HG02943 (cell line): Measurements from ENCODE around the gene CCDC121.
"Not testable (repeated sequence)": the region's sequence is repeated elsewhere in the genome, so short reads cannot be mapped to it uniquely, and the experiment has no call there.

Experiments
- ATAC-seq: cut with Tn5 transposase; IDR thresholded peaks from one replicate; pipeline ENCODE4 v1.9.1; 2021; ENCODE audit warnings: mild to moderate bottlenecking, low read depth, moderate library complexity; ENCODE audit not compliant: unreplicated experiment

Gene CCDC121

DNA sequence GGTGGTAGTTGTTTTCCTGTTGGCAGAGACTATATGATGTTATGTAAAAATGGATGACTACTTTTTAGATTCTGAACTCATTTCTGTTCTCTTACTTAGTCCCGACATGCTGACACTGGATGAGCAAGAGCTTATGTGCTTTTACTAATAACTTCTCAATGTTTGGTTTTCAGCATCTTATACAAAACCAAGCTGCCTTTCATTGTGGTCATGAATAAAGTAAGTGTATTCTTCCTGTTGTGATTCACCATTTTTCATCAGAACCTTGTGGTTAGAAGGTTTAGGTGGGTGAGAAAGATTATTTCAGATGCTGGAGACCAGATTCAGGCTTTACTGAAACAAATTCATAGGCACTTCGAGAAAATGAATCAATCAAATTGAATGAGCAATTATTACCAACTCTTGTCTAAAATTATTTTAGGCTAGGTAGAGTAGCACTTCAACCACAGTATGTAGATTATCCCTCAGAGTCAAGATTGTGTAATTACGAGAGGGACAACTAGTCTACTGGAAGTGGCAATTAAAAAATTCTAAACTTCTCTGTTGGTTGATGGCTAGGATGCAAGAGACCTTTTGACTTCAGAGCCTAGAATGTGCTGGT is 9.3 kb upstream of the CCDC121 start:
- no peak for ATAC-seq

DNA sequence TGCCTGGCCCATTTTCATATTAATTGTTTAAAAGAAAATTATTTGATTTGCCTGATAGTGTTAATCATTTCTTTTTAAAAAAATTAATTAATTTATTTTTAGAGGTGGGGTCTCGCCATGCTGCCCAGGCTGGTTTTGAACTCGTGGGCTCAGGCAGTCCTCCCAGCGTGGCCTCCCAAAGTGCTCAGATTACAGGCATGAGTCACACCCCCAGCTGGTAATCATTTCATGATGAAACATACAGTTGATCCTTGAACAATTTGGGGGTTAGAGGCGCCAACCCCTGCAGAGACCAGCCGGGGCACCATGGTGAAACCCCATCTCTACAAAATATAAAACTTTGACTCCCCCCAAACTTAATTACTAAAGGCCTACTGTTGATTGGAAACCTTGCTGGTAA is 8.0 kb upstream of the CCDC121 start:
- ATAC-seq, result no peak

DNA sequence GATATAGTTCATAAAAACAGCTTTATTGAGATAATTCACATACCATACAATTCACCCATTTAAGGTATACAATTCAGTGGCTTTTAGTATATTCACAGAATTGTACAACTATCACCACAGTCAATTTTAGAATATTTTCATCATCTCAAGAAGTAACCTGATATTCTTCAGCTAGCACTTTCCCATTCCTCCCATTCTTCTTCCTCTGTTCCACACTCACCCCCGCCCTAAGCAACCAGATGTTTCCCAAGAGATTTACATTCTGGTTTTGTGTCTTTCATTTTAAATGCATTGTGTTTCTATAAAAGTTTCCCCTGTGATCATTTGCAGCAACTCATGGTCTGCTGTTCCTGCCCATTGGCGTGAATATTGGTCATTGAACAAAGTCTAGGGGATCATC is 5.5 kb upstream of the CCDC121 start:
- ATAC-seq, result no peak

DNA sequence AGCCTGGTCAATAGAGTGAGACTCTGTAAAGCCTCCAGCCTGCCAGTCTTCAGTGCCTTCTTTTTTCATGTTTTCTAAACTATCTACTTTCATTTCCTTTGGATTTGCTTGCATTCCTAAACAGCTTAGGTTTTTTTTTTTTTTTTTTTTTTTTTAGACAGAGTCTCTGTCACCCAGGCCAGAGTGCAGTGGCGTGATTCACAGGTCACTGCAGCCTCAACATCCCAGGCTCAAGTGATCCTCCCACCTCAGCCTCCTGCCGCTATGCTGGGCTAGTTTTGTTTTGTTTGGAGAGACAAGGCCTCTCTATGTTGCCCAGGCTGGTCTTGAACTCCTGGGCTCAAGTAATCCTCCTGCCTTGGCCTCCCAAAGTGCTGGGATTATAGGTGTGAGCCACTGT is 1.4 kb upstream of the CCDC121 start:
- ATAC-seq, result not testable (repeated sequence)

DNA sequence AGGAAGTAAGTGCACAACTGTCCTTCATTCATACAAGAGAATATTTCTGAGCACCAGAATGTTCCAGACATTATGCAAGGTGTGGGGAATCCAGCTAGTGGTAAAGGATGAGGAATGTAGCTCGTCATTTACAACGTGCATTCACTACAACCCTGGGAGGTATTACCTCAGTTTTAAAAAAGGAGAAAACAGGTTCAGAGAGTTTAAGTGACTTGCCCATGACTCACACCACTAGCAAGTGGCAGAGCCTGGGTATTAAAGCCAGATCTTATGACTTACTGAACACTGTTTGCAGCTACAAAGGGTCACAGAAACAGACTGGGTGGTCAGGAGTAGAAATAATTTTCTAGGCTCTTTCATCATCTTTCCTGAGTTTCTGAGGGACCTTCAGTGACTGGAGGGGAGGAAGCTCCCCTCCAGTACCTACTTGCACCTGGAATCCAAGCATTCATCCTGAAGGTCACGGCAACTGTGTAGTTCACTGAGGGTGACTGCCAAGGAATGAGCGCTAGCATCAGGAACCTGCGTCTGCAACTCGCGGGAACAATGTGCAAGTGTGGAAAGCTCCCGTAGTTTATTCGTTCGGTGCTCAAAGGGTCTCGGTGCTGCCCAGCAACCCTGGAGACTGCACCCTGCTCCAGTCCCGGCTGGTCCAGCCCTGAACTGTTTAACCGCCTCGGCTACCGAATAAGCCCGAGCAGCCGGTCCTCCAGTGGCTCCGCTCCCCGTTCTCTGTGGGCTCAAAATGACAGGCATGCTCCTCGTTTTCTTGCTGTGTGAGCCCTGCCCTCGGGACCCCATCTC is 647 bp downstream of the CCDC121 start:
- peak; percentile 30 for ATAC-seq

DNA sequence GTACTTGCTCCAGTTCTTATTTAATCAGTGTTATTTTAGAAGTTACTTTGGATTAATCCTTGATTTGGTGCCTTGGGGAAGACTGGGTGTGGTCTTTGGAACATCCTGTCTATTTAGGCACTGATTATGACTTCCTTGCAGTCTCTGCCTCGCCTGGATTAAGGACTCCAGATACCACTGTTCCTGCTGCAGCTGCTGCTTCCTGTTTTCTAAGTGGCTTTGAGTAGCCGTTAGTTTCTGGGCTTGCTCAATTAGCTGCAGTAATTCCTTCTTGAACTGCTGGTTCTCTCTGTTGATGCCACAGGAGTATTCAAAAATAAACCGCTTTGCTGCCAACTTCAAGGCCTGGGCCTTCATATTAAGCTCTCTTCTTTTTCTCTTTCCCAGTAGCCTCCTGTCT is 1.9 kb downstream of the CCDC121 start:
- ATAC-seq, result not testable (repeated sequence)

DNA sequence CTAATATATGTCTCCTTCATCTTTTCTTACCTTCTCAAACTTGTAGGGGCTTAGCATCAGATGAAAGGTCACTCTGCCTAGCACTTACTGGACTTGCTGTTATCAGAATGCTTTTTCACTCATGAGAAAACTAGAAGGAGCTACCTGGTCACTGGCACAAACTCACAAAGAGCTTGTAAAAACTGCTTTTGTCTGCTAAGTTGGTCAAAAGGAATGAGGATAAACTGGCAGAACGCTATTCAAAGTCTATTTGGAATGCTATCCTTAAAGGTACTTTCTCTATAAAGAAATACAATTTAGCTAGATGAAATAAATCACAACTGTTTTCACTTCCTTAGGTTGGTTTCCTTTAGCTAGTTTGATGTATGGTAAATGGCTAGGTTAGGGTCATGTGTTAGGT is 2.5 kb downstream of the CCDC121 start:
- ATAC-seq, result not testable (repeated sequence)

DNA sequence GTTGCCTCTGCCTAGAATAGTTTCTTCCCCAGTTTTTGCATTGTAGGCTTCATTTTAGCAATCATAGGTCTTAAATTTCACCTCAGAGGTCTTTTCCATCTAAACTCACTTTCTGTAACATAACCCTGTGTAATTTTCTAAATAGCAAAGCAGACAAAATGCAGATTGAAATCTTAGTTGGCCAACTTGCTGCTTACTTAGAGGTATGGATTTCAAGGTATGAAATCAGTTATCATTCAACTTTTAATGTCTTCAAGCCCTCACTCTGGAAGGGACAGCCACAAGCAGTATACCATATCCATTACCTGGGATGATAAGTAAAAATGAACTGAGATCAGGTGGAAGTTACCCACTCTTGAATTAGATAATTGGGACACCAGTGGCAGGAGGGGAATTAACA is 3.9 kb downstream of the CCDC121 start:
- no peak for ATAC-seq

DNA sequence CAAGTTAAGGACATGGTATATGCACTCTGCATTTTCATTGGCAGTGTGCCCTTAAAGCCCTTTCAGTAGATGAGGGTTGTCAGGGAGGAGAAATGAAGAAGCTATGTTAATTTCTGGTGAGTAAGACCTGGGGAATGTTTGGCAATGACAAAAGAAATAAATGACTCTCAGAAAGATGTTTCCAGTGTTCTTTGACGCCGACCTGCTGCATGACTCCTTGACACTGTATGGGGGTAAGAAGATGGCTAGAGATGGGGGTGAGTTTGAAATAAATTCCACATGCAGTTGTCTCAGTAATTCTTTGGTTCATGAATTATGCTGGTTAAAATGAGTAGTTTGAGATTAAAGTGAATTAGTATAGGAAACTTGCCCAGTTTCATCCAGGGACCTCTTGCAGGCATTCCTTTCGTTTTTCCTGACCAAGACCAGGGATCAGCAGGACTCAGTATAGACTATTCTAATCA is 5.9 kb downstream of the CCDC121 start:
- no peak for ATAC-seq

DNA sequence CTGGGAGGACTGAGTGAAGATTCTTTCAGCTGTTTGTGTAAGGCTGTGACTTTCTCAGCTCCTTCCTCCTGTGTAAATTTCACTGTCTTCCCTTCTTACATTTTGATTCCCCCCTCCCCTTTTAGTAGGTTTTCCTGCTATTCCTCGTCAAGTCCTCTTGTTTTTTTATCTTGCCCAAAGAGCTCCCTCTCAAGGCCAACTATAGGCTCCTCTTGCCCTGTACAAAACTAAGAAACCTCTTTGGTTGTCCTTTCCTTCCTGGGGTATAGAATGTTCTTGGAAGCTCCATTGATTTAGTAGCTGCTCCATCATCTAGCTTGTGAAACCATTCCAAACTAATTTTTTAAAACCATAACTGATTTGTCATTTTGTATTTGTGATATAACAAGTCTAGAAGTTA is 7.3 kb downstream of the CCDC121 start:
- no peak for ATAC-seq

DNA sequence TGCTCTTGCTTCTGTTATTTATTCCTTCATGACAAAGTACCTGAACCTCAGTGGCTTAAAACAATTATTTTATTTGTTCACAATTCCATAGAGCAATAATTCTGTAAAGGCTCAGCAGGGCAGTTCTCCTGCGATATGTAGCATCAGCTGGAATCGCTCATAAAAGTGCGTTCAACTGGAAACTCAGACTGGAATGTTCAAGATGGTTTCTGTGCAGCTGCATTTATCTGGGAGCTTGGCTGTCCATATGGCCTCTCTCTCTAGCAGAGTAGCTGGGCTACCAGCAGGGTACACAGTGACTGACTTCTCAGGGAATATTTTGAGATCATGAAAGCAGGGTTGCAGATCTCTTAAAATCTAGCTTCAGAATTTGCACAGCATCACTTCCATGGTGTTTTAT is 13.5 kb downstream of the CCDC121 start:
- no peak for ATAC-seq

DNA sequence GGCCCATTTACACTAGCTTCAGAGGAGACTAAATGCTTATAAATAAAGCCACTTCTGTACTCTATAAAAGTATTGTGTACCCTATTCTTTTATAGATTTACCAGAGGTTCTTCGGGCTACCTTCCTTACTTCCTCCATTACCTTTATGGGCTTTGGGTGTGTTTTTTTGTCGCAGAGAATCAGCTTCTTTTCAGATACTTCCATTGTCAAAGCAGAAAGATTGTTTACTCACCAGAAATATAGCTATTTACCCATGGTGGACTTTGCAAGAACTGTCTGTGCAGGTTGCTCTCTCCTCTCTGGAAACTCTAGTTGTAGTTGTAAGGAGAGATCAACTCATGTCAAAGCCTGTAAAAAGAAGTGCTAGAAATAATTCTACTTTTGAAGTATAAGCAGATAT is 14.8 kb downstream of the CCDC121 start:
- ATAC-seq, result no peak

DNA sequence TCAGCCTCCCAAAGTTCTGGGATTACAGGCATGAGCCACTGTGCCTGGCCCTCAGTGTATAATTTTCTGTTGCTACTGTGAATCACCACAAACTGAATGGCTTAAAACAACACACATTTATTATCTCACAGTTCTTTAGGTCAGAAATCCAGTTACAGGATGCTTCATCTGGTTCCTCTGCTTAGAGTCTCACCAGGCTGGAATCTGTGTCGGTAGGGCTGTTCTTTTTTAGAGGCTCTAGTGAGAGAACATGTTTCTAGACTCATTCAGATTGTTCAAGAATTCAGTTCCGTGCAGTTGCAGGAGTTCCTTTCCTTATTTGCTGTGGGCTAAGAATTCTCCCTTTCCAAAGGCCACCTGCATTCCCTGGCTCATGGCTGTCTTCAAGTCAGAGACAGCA is 22.2 kb downstream of the CCDC121 start:
- ATAC-seq, result no peak

DNA sequence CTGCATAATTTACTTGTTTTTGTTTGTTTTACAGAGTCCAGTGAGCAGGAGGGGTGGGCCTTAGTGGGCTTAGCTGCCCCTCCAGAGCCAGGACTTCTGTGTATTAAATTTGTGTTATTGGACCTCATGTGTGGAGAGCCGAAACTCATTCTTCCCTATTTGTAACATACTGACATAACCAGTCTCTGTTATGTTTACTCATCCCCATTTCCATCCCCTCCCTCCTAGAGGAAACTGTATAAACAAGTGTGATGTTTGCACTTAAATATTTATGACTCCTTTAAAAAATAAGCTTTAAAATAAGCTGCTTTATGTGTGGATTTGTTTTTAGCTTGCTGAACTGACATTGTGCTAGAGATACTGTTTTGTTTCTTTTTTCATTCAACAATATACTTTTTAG is 32.2 kb downstream of the CCDC121 start:
- no peak for ATAC-seq

DNA sequence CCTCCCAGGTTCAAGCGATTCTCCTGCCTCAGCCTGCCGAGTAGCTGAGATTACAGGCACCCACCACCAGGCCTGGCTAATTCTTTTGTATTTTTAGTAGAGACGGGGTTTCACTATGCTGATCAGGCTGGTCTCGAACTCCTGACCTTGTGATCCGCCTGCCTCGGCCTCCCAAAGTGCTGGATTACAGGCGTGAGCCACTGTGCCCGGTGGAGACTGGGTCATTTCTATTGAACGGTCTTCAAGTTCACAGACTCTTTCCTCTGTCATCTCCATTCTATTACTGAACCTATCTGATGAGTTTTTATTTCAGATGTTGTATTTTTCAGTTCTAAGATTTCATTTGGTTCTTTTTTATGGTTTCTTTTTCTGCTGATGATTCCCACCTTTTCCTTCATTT is 33.4 kb downstream of the CCDC121 start:
- not testable (repeated sequence) for ATAC-seq

DNA sequence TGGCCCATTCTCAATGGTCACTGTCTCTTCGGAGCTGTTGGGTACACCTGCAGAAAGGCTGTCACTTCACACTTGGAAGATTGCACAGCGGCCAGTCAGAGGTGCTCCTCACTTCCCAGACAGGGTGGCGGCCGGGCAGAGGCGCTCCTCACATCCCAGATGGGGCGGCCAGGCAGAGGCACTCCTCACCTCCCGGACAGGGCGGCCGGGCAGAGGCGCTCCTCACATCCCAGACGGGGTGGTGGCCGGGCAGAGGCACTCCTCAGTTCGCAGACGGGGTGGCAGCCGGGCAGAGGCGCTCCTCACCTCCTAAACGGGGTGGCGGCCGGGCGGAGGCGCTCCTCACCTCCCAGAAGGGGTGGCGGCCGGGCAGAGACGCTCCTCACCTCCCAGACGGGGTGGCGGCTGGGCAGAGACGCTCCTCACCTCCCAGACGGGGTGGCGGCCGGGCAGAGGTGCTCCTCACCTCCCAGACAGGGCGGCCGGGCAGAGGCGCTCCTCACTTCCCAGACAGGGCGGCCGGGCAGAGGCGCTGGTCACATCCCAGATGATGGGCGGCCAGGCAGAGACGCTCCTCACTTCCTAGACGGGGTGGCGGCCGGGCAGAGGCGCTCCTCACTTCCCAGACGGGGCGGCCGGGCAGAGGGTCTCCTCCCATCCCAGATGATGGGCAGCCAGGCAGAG is 34.6 kb downstream of the CCDC121 start:
- ATAC-seq, result not testable (repeated sequence)

DNA sequence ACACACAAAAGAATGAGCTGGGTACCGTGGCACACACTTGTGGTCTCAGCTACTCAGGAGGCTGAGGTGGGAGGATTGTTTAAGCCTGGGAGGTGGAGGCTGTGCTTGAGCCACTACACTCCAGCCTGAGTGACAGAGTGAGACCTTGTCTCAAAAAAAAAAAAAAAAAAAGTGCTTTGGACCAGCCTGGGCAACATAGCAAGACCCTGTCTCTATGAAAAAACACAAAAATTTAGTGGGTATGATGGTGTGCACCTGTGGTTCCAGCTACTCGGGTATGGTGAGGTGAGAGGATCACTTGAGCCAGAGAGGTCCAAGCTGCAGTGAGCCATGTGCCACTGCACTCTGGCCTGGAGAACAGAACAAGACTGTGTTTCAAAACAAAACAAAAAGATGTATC is 35.6 kb downstream of the CCDC121 start:
- no peak for ATAC-seq

DNA sequence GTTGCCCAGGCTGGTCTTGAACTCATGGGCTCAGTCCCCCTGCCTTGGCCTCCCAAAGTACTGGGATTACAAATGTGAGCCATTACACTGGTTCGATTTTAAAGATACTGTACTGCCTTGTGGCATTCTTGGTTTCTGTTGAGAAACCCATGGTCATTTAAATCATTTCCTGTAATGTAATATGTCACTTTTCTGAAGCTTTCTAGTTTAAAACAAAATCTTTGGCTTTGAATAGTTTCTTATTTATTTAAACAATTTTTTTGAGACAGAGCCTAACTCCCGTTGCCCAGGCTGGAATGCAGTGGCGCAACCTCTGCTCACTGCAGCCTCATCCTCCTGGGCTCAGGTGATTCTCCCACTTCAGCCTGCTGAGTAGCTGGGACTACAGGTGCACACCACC is 37.1 kb downstream of the CCDC121 start:
- ATAC-seq, result no peak

DNA sequence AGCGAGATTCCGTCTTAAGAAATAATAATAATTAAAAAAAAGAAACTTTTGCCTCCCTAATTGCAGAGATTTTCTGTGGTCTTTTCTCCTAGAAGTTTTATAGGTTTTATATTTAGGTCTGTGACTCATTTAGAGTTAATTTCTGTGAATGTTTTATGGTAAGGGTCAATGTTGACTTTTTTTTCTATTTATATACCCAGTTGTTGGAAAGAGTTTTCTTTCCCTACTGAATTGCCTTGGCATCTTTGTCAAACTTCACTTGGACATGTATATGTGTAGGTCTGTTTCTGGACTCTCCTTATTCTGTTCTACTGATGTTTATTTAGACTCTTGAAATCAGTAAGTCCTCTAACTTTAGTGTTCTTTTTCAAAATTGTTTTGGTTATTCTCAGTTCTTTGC is 40.5 kb downstream of the CCDC121 start:
- ATAC-seq, result no peak

DNA sequence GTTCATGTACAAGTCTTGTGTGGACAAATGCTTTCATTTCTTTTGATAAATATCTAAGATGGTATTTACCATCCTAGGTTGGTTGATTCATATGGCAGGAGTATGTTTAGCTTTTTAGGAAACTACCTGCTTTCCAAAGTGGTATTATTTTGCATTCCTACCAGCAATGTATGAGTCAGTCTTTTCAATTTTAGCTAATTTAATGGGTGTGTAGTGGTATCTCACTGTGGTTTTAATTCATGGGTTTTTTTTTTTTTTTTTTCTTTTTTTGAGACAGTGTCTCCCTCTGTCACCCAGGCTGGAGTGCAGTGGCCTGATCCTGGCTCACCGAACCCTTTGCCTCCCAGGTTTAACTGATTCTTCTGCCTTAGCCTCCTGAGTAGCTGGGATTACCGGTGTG is 41.8 kb downstream of the CCDC121 start:
- ATAC-seq, result no peak

DNA sequence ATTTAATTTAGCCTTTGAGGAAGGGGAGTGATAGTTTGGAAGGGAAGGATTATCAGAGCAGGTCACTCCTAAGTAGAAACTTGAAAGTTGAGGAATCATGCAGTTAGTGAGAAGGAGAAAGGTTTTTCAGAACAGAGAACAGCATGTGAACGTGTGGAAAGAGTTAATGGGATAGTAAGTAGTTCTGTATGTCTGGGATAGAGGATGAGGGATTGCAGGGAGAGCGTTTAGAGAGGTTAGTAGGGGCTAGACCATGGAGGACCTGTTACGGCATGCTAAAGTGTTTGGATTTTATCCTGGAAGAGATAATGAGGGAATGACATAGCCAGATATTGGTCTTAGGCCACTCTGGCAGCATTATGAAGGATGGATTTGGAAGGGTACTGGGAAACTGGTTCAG is 44.2 kb downstream of the CCDC121 start:
- no peak for ATAC-seq
